Measurements from ENCODE around the gene EFHC1.

EFHC1 gene

DNA sequence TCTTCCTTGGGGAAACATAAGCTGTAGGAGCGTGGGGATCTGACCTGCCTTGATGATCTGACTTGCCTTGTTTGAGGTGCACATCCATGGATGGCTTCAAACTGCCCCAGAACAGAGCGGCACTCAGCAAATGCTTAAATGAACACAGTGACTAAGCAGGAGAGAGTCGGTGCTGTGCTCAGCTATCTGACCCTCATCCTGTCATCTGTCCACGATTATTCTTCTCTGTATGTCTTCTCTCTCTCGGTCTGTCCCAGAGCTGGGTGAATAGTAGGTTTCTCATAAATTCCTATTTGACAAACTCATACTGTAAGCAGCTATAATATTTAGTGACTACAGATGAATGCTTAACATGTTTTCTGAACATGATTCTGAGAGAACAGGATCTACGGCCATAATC, 119.5 kb downstream of the EFHC1 start:
- no peak for DNase-seq (ENCODE audit: low read depth)

DNA sequence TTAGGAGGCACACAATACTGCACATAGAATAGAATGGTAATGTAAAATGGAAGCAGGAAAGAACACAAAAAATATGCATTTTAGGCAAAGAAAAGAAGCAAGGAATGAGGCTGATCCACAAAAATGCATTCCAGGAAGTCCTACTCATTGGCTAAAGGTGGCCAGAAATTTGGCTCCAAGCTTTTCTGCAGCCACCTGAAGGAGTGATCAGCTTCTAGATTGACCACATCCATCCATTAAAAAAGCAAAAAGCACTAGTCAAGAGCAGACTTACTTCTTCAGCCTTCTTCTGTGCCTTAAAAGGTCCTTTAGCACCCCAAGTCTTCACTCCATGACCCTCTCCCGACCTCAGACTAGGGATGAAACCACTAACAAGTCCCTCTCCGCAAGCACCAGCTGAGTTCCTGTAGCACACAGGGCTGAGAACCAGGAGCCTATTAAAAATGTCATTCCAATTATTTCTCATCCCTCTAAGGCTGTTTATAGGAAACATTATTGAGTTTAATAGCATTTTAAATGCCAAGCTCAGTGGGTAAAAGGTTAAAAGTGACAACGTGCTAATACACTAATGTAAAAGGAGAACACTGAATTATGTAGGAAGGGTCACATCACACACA, 120.3 kb downstream of the EFHC1 start:
- no peak for DNase-seq (ENCODE audit: low read depth)

DNA sequence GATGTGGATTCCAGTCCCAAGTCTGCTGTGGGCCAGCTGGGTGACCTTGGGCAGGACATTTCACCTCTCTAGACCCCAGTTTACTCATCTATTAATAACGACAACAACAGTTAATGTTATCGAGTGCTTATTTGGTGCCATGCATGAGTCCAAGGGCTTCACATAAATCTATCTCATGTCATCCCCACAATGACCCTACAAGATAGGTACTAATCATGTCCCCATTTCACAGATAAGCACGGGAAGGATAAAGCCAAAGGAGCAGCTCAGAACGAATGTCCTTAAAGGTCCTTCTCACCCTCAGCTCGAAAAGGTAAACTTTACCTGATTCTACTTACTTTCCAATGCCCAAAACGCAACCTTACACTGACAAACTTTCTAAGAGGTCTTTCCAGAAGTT, 121.0 kb downstream of the EFHC1 start:
- no peak for DNase-seq (ENCODE audit: low read depth)

DNA sequence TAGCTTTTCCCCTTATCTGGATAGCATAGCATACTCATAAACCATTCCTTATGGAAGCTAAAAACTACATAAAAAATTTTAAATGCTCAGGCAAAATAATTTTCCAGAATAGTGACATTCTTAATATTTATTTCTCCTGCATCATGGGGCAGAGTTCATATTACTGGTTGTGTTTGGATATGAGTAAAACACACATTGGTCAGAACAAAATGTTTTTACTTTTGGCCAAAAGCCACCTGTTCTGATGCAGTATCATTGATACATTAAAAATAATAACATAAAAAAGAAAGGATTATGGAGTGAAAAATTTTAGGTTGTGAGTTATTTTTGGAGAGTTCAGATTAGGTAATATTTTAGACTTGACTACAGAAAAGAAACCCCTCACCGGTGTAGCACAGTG, 123.1 kb downstream of the EFHC1 start:
- DNase-seq (ENCODE audit: low read depth), result no peak

DNA sequence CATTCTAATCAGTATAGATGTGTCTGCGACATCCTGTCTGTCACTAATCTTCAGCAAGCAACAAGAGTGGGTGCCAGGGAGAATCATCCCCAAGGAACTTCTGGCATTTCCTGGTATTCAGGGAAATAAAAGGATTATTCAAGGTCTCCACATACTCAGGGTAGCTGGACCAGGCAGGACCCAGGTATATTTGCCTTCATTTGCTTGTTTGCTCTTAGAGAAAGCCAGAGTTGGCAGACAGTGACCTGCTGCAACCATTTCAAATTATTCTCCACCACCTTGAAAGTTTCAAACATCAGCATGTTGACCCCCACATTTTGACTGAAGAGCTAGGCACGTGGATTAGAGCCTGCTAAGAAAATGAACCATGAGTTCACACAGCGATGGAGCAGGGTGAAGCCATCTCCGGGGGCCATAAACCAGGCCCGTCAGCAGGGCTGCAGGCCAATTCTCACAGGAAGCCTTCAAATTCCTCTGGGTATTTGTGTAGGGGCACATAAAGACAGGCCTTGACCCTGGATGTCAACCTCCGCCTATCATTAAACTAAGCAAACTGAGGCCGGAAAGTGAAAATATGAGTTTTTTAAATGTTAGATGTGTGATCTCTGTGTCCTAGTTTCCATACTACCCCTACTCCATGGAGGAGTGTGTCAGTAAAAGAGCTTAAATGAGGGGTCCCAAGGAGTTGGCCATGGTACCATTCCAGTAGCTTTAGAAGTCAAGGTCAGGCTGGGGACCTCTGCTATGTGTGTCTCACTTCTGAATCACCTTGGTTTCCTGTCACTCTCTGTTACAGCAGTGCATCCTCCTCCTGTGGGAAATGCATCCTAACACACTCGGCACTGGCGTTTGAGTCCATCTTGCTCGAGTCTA, 123.8 kb downstream of the EFHC1 start:
- DNase-seq (ENCODE audit: low read depth), result no peak

DNA sequence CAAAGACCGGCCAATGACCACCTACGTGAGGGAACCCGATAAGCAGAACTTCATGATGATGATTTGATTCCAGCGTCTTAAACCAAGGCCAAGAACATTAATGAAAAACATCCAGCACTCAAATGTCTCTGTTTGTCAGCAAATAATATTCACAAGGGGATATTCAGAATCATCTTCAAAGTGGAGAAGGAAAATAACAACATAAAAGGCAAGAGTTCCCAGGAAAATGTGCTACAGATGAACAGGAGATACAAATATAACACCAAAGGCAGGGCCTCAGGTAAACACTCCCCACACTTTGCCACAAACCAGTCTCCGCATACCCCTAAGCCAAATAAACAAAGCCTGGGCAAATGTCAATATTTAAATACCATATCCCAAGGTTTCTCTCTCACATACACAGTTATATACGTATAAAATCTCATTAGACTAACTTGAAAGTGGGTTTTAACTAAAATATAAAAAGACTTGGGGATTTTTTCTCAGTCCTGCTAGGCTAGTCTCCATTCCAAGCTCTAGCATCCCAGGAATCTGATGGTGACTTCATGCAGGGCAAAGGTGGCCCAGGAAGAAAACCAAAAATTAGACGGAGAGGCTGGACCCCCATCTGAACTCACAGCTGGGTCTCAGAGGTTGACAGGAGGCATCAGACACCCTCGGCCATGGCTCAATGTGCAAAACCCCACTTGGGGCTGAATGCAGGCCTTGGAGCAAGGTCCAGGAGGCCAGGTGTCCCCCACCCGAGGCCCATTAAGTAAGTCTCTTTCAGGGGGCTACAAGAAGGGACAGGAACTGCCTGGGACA, 124.7 kb downstream of the EFHC1 start:
- no peak for DNase-seq (ENCODE audit: low read depth)

DNA sequence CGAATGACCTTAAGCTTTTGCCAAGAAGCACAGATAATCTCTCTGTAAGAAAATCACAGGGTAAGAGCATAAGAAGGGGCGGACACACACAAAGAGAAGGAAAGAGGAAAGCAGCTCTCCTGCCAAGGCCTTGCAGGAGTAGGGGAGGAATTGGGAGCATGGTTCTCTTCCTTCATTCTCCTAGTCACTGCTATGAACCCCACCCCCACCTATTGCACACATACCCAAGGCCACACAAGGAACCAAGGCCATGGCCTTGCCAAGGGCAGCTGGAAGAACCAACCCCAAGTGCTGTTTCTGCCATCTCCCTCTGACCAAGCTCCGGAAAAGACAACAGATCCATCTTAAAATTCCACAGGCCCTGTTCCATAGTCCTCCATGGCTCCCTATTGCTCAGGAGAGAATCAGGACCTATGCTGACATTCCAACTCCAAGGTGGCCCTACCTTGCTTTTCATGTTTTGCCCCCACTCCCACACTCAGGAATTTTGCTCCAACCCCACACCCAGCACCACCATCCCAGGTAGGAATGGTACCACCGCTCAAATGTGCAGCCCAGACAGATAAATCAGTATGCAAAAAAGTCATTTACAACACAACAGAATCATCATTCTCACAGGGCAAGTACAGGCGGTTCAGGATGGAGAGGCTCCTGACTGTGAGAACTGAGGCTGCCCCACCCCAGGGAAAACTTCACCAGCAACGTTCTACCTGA, 125.4 kb downstream of the EFHC1 start:
- no peak for DNase-seq (ENCODE audit: low read depth)

DNA sequence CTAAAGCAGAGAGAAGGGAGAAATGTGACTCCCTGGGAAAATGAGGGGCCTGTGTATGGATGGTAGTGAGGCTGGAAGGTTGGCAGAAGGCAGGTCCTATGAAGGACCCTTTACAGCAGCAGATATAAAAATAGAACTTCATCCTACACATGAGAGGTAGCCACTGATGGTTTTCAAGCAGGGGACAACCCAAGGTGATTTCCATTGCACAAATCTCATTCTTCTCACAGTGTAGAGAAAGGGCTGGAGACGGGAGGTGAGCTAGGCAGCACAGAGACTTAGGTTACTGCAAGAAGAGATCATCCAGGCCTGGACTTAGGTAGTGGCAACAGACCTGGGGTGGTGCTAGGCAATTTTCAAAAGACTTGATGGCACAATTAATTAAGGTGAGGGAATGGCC, 126.0 kb downstream of the EFHC1 start:
- DNase-seq (ENCODE audit: low read depth), result no peak

DNA sequence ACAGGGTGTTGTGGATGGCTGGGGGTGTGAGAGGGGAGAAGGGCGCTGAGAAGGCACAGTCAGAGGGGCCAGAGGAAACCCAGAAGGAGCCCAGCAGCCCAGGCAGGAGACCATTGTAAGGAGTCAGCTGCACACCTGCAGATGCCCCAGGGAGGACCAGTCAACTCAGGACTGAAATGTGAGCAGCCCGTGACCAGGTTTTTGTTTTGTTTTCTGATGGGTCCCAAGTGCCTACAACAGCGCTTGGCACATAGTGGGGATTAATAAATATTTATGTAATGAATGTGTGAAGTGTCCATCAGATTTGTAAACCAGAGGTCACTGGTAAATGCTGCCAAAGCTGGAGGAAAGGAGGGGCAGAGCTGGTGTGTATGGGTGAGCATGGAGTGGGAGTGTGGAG, 126.5 kb downstream of the EFHC1 start:
- DNase-seq (ENCODE audit: low read depth), result no peak

DNA sequence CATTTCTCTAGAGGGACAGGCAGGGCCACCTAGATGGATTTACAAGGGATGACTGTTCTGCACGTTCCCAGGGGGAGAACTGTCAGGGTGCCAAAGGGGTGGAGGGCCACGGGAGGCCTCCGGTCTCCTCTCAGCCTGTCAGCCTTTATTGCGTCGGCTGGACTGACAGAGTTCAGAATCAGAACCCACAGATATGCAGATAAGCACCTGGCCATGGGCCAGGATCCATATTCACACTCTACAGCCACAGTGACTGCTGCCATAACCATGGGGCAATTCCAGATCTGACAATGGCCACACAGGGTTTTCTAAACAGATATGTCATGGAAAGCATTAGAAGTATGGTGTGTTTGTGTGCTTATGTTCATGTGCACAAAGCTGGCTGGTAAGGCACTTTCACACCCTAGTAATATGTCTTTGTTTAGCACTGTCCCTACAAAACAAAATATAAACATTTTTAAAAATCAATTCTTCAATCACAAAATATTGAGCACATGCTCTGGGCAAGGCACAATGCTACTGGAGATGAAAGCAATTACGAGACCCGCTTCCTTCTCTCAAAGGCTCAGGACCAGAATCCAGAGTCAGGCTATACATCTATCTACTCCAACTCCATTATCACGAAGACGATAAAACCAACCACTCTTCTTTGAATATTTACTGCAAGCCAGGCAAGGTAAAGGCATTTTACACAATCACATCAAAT, 127.7 kb downstream of the EFHC1 start:
- no peak for DNase-seq (ENCODE audit: low read depth)

DNA sequence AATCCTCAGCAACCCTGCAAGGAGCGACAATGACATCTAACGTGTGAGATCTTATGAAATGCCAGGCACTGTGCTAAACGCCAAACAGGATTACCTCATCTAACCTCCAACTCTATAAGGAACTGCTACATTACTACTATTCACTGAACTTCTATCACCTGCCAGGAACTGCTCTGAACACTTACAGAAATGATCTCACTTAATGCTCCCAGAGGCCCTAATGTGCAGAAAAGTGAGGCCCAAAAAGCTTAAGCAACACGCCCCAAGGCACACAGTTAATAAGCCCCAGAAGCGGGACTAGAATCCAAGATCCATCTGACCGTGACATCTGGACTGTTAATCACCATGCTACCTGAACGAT, 128.2 kb downstream of the EFHC1 start:
- DNase-seq (ENCODE audit: low read depth), result no peak

DNA sequence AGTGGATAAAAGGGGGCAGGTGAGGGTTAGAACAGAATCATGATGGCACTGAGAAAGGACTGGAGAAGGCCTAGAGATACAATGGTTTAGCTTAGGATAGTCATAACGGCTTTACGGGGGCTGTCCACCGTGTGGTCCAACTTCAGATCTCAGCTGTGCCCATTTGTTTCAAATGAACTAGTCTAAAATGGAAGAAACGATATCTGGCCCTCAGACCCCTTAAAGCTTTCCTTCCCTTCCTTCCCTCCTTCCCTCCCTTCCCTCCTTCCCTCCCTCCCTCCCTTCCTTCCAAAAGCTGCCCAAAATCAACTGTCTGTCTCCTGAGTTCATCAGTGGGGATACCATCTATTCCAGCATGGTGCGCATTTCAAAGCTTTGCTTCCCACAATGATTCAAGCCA, 128.9 kb downstream of the EFHC1 start:
- no peak for DNase-seq (ENCODE audit: low read depth)

DNA sequence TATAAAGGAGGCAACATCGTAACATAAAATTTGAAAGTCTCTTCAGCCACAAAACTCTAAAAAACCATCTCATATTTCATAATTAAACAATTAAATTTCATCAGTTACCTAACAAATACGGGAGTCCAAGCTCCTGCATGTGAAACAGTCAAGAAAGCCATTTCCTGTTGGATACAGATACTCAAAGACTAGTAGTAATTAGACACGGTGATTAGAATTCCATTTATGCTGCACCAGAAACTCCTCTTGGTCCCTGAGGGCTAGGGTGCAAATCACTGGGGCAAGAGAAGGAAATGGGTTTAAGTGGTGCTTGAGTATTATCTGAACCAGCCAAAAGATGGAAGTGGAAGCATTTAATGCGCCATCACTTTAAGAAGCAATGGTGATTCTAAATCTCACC, 129.3 kb downstream of the EFHC1 start:
- no peak for DNase-seq (ENCODE audit: low read depth)

DNA sequence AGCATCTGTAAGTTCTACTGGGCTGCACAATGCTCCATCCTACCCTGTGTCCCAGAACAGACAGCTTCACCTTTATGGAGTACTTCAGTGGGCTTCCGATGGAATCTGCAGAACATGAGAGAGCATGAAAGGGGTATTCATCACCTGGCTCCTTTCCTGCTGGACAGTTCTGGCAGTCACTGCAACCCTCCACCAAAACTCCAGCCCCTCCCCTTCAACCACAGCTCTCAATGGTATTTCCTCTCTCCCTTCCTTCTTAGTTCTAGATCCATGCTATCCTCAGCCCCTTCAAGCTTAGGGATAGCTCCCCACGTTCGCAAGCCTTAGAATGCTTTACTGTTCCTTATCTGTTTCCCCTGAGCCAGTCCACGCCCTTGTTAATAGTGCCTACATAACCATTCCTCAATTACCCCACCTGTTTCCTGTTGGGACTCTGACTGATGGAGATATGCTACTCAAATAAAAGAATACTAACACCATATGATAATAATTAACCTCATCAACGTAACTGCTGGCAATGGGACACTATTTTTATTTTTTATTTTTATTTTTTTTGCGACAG, 130.0 kb downstream of the EFHC1 start:
- DNase-seq (ENCODE audit: low read depth), result no peak

DNA sequence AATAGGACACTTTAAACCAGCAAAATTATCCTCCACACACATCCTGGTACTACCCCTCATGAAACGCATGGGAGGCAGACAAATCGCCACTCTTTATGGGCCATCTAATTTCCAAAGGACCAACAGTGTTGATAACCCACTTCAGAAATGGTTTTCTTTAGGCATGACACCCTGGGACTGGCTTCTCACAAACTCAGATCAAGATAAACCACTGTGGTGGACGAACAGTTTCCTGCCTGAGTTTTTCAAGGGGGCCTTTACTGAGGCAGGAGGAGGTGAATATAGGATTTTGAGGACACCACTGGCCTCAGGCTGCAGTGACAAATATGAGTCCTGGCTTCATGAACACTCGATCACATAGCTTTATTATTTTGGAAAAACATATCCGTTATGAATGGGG, 130.7 kb downstream of the EFHC1 start:
- no peak for DNase-seq (ENCODE audit: low read depth)

DNA sequence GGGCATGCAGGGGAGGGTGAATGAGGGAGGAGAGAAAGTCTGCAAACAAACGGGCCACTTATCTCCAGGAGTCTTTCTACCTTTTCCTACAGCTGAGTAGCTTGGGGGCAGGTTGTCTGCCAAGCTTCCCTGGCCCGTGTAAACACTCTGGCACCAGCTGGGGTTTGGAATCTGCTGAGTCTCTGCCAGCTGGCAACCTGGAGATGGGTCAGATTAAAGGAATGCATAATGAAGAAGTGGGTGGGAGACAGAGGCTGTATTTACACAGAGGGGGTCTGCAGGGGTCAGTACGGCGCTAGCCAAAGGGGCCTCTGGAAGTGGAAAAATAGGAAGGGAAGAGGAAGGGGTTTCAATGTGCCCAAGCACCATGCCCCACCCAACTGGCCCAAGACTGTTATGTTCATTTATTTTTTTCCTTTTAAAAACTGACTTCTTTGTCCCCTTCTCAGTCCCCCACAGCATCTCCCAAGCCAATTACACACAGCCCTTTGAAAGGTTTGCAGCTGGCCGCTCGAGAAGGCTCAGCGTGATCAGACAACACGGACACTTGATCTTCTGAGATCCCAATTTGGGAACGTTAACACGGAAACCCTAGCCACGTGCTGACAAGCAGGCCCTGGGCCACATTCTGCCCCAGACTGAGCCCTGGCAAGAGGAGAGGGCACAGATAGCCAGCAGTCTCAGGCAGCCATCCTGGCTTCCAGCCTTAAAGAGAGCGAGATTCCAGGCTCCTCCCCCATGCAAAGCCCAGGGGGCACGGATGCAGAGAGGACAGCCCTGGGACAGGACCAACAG, 131.5 kb downstream of the EFHC1 start:
- DNase-seq (ENCODE audit: low read depth), result no peak

DNA sequence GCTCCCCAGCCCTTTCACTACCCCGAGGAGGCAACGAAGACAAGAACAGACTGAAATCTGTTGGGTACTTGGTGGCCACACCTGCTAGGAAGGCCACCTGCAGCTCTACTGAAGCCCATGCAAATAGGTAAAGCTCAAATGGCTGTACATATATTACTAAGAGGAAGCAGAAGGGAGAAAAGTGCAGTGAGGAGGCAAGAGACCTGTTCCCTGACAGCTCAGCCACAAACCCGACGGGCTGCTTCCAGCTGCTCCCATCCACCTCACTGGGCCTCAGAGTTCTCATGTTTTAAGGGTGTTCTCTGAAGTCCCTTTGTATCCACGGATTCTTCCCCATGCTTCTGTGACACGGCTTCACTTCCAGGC, 132.1 kb downstream of the EFHC1 start:
- no peak for DNase-seq (ENCODE audit: low read depth)

DNA sequence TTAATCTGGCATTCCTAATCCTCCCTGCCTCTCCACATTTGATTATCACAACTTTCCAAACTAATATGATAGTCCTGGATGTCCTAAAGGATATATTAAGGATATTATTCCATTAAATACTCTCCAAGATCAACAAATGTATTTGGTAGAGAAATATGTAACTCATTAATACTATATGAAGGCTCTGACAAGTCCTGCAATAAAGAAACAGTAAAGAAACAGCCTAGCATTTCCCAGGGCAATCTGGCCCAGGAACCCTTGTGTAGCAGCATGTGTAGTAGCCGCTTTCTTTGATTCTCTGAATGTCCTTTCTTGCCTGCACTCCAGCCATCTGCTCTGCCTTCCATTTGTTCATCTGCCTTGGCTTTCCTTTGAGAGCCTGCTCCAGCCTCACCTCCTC, 133.0 kb downstream of the EFHC1 start:
- DNase-seq (ENCODE audit: low read depth), result no peak

DNA sequence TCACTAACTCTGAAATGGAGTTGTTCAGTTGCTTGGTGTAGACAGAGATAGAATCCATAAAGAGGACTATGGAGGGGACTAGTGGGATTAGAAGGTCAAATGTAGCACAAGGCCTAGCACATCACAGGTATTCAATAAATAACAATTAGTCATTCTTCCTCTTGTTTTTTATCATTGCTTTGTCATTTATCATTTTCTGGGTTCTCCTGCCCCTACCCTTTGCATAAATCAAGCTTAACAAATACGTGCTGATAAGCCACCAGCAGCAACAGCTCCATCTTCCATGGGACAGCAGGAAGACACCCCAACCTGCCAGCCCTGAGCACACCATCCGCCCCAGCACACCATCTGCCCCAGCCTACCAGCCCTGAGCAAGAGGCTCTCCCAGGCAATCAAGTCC, 133.6 kb downstream of the EFHC1 start:
- no peak for DNase-seq (ENCODE audit: low read depth)

DNA sequence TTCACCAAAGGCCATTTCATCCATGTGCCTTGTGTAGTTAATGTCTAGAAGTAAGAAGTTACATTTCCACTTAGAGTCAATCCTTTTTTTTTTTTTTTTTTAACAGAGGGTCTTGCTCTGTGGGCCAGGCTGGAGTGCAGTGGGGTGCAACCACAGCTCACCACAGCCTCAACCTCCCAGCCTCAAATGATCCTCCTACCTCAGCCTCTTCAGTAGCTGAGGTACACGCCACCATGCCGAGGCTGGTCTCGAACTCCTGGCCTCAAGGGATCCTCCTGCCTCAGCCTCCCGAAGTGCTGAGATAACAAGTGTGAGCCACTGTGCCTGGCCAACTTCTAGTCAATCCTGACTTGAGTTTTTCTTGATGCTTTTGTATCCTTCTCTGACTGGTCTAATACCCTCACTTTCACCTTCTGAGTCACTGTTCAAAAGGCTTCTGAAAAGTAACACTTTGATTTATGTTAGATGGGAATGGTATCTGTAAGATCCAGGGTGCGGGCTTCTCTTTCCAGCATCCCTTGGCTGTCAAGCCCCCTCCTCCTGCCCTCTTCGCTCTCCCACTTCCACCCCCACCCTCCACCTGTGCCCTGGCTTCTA, 134.6 kb downstream of the EFHC1 start:
- DNase-seq (ENCODE audit: low read depth), result no peak
